Gastrocnemius medialis (tissue), 4 donors: Measurements from ENCODE around the gene MEIKIN. TPM values are rescaled to one million over a fixed set of nuclear protein-coding genes. Genes with fewer than 3 reads are reported as not detected.

Experiments used
- ATAC-seq, 2 donors: fragments of 150-250 bp; one replicate each; pipeline ENCODE4 v1.9.1; 2016
- DNase-seq, 2 donors: peaks; one replicate each; pipeline ENCODE4 v3.0.0-alpha.2; 2019
- H3K27ac ChIP-seq, 4 donors: fragments of 200-600 bp; sonication (generic); 1 replicate in 1 of 4; 2 replicates in 3 of 4; pipeline ENCODE4 v1.5.1; 2016 to 2018; ENCODE audit warnings: mild to moderate bottlenecking in 2 of 4, moderate library complexity in 1 of 4
- H3K27me3 ChIP-seq, 3 donors: fragments of 200-600 bp; sonication (generic) in 2 of 3; 1 replicate in 1 of 3; 2 replicates in 2 of 3; pipeline versions ENCODE4 v1.5.1 to v1.6.0; 2016 to 2019; ENCODE audit warnings: mild to moderate bottlenecking in 1 of 3, moderate library complexity in 1 of 3
- H3K36me3 ChIP-seq, 2 donors: fragments of 200-600 bp; sonication (generic) in 1 of 2; one replicate each; pipeline ENCODE4 v1.5.1; 2017 to 2018
- H3K4me1 ChIP-seq, 2 donors: fragments of 200-600 bp; sonication (generic) in 1 of 2; one replicate each; pipeline ENCODE4 v1.5.1; 2016 to 2017; ENCODE audit warnings: mild to moderate bottlenecking in 2 of 2
- H3K4me3 ChIP-seq, 4 donors: fragments of 200-600 bp; sonication (generic) in 3 of 4; 1 replicate in 1 of 4; 2 replicates in 3 of 4; pipeline ENCODE4 v1.5.1; 2016 to 2019; ENCODE audit warnings: mild to moderate bottlenecking in 2 of 4
- H3K9me3 ChIP-seq, 3 donors: fragments of 200-600 bp; sonication (generic) in 2 of 3; 1 replicate in 1 of 3; 2 replicates in 2 of 3; pipeline ENCODE4 v1.5.1; 2016 to 2019
- POLR2A ChIP-seq, 2 donors: fragments of 450-650 bp; IDR thresholded peaks; one replicate each; pipeline ENCODE4 v1.6.1; 2017; ENCODE audit warnings: antibody characterized with exemption in 2 of 2, mild to moderate bottlenecking in 2 of 2, moderate library complexity in 2 of 2
- in situ Hi-C, 4 donors: fragments of 200-750 bp; cut with MboI; loops; one replicate each; pipeline versions ENCODE4 v1.15.0 to v1.8.0; 2017; ENCODE audit warnings: low sequenced_read_pairs in 4 of 4
- intact Hi-C: fragments of 100-400 bp; cut with DNase I; formaldehyde crosslinking; loops from one replicate; pipeline ENCODE4 v1.15.1; 2023; ENCODE audit warnings: low total_unique reads
- total RNA-seq, 4 donors: library from RNA; depleted of rRNA; stranded (reverse); fragments of >200 nt; gene quantifications; one replicate each; pipeline versions ENCODE4 v1.1.0 to v1.2.3, GENCODE V29; 2016
- TF ChIP-seq, protein P1 (sequence below), 5 experiments: fragments of 450-650 bp in 3 of 5; fragments of 200-600 bp in 2 of 5; sonication (generic) in 2 of 5; IDR thresholded peaks in 4 of 5; conservative IDR thresholded peaks in 1 of 5; 1 replicate in 4 of 5; 2 replicates in 1 of 5; pipeline ENCODE4 v1.5.1; 2016 to 2019; ENCODE audit warnings: antibody characterized with exemption in 5 of 5, mild to moderate bottlenecking in 3 of 5, moderate library complexity in 3 of 5

Gene MEIKIN
- total RNA-seq, 4 donors from 2014 or later: not detected

DNA sequence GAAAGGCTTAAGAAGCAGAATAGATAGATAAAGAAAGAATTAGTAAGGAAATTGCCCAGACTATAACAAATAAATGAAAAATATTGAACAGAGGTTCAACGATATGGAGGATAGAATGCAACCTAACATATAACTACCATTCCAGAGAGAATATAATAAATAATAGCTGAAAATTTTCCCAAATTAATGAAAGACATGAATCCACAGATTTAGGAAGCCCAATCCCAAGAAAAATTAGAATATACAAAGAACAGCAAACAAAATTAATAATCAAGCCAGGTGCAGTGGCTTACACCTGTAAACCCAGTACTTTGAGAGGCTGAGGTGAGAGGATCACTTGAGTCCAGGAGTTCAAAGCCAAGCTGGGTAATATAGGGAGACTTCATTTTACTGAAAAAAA is 120.8 kb downstream of the MEIKIN start:
- ATAC-seq: no peak
- TF ChIP-seq, protein P1, sequence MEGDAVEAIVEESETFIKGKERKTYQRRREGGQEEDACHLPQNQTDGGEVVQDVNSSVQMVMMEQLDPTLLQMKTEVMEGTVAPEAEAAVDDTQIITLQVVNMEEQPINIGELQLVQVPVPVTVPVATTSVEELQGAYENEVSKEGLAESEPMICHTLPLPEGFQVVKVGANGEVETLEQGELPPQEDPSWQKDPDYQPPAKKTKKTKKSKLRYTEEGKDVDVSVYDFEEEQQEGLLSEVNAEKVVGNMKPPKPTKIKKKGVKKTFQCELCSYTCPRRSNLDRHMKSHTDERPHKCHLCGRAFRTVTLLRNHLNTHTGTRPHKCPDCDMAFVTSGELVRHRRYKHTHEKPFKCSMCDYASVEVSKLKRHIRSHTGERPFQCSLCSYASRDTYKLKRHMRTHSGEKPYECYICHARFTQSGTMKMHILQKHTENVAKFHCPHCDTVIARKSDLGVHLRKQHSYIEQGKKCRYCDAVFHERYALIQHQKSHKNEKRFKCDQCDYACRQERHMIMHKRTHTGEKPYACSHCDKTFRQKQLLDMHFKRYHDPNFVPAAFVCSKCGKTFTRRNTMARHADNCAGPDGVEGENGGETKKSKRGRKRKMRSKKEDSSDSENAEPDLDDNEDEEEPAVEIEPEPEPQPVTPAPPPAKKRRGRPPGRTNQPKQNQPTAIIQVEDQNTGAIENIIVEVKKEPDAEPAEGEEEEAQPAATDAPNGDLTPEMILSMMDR (IDR thresholded peaks at IDR 0.05 in 4 of 5, conservative IDR thresholded peaks at IDR 0.05 in 1 of 5): no peak
- no peak for TF ChIP-seq POLR2A (IDR thresholded peaks at IDR 0.05)
- Histone ChIP-seq H3K4me1 (no peaks in the 10 kb centered on the region), H3K4me3 (no peak overlapping the region), H3K36me3 (no peaks in the 10 kb centered on the region), H3K27me3 (no peaks in the 10 kb centered on the region), H3K9me3 (peaks cover 0 to 5% (median 0%) of the 10 kb centered on the region in 3 donors), H3K27ac (no peak overlapping the region)
- intact Hi-C loops (no loop called here), in situ Hi-C loops (no loop called here)
- DNase-seq: no peak

DNA sequence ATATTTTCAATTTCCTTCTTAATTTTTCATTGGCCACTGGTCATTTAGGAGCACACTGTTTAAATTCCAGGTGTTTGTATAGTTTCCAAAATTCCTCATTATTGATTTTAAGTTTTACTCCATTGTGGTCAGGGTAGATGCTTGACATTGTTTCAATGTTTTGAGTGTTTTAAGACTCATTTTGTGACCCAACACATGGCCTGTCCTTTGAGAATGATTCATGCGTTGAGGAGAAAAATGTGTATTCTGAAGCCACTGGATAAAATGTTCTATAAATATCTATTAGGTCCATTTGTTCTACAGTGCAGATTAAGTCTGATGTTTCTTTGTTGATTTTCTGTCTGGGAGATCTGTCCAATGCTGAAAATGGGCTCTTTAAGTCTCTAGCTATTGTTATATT is 124.2 kb downstream of the MEIKIN start:
- TF ChIP-seq, protein P1 (IDR thresholded peaks at IDR 0.05 in 4 of 5, conservative IDR thresholded peaks at IDR 0.05 in 1 of 5): no peak
- no peak for TF ChIP-seq POLR2A (IDR thresholded peaks at IDR 0.05)
- no peaks in the 10 kb centered on the region for H3K27me3 ChIP-seq
- H3K27ac ChIP-seq: no peak overlapping the region
- DNase-seq (no peak), ATAC-seq (no peak)
- H3K4me1 ChIP-seq: no peaks in the 10 kb centered on the region
- H3K4me3 ChIP-seq: no peak overlapping the region
- H3K9me3 ChIP-seq: no peaks in the 10 kb centered on the region
- intact Hi-C loops (no loop called here), in situ Hi-C loops (no loop called here)
- no peaks in the 10 kb centered on the region for H3K36me3 ChIP-seq

DNA sequence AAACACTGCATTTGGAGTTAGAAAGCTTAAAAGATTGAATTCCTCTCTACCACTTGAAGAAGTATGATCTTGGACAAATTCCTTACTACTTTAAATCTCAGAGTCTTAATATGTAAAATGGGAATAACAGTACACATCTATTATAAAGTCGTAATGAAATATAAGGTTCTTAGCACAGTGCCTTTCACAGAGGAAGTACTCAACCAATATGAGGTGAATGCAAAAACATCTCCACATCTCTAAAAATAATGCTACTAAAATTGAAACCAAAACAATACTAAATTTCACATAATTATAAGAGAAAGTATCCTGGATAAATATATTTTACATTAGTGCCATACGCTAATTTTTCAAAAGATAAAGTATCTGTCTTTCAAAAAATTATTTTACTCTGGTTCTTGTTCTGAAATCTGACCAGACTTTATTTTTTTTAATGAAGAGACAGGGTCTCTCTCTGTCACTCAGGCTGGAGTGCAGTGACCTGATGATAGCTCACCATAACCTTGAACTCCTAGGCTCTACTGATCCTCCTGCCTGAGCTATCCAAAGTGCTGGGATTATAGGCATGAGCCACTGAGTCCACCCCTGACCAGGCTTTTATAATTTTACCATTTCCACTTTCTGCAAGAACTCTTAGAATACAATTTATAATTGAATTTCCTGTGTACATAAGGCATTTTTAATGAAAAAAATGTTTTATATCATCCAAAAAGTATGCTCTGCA is 127.3 kb downstream of the MEIKIN start:
- Histone ChIP-seq H3K27me3 (no peaks in the 10 kb centered on the region), H3K27ac (no peak overlapping the region), H3K9me3 (no peaks in the 10 kb centered on the region), H3K4me1 (no peaks in the 10 kb centered on the region), H3K36me3 (no peaks in the 10 kb centered on the region), H3K4me3 (no peak overlapping the region)
- TF ChIP-seq, protein P1 (IDR thresholded peaks at IDR 0.05 in 4 of 5, conservative IDR thresholded peaks at IDR 0.05 in 1 of 5): no peak
- no peak for TF ChIP-seq POLR2A (IDR thresholded peaks at IDR 0.05)
- no peak for DNase-seq
- intact Hi-C loops: no loop called here
- in situ Hi-C loops: loop anchor here in 1 of 4 donors (10.0 kb wide), 1 partner anchor 187 kb away; no protein-coding TSS in a partner anchor
- ATAC-seq: no peak

DNA sequence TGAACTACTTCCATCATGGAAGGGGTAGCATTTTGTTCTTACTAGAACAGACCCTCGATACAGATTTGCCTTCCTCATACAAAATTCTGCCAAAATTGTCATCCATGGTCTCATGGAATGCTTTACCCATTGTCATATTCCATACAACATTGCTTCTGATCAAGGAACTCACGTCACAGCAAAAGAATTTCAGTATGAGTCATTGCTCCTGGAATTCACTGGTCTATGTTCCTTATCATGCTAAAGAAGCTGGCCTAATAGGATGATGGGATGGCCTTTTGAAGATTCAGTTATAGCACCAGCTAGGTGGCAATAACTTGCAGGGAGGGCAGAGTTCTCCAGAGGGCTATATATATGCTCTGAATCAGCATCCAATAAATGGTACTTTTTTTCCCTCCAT is 130.5 kb downstream of the MEIKIN start:
- TF ChIP-seq, protein P1 (IDR thresholded peaks at IDR 0.05 in 4 of 5, conservative IDR thresholded peaks at IDR 0.05 in 1 of 5): no peak
- no peak for TF ChIP-seq POLR2A (IDR thresholded peaks at IDR 0.05)
- DNase-seq (no peak), ATAC-seq (no peak)
- no peaks in the 10 kb centered on the region for H3K27me3 ChIP-seq
- no peak overlapping the region for H3K4me3 ChIP-seq
- no peak overlapping the region for H3K27ac ChIP-seq
- in situ Hi-C loops: loop anchor here in 3 of 4 donors (5.0 to 10.0 kb wide), 2 partner anchors 190 to 192 kb away; no protein-coding TSS in a partner anchor
- no peaks in the 10 kb centered on the region for H3K36me3 ChIP-seq
- peaks cover 11 to 19% of the 10 kb centered on the region in 2 donors for H3K4me1 ChIP-seq
- intact Hi-C loops: loop anchor here (5.0 kb wide), 1 partner anchor 247 kb away; the partner anchor contains the start of gene IL3
- H3K9me3 ChIP-seq: no peaks in the 10 kb centered on the region
